ENCODE results near the gene GNB4. TPM values are rescaled to one million over a fixed set of nuclear protein-coding genes. Genes with fewer than 3 reads are reported as not detected.
A peak's percentile ranks its signal among the peaks of the same experiment; 100 is the strongest.

The GNB4 gene
- total and polyA plus RNA-seq, 9 of the 15 experiments (the other 6 are each of a cell fraction or from before 2014, with no cell fraction given): 6.8 to 36.7 (median 21.4) TPM

DNA sequence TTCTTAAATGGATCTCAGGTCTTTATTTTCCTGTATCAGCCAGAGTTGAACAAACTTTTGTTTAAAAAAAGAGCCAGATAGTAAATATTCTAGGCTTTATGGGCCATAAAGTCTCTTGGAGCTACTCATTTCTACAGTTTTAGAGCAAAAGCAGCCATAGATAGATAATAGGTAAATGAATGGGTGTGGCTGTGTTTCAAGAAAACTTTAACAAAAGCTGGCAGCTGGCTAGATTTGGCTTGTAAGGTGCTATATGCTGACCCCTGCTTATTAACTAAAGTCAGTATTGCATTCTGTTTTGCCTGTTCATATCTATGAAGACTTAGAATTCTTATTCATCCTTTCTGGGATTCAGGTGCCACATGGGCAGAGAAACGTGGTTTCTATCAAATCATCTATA lies 74.8 kb downstream of the GNB4 start:
- Histone ChIP-seq H3K27me3 (ENCODE audit: control insufficient read depth in 2 of 2, insufficient read depth in 2 of 2, low read length in 2 of 2) (no peaks in the 10 kb centered on the region), H3K4me1 (replicated peaks in 1 of 2; ENCODE audit: control insufficient read depth in 2 of 2, insufficient read depth in 2 of 2, low read length in 2 of 2) (peaks cover 4 to 17% of the 10 kb centered on the region in 2 experiments; a peak in 4 of 5 replicates), H3K9me1 (ENCODE audit: control insufficient read depth, insufficient read depth, low read length) (no peaks in the 10 kb centered on the region), H3K79me2 (ENCODE audit: control insufficient read depth, insufficient read depth, low read length) (no peaks in the 10 kb centered on the region), H3K9ac (ENCODE audit: insufficient read depth in 1 of 2, low read depth in 2 of 2, low read length in 2 of 2) (peak overlapping the region in 1 of 2 experiments; percentile 67; a peak in 2 of 4 replicates), H2AFZ (ENCODE audit: low read depth, low read length) (0 out of 2 replicates have a peak overlapping the region, but pooled peaks have one; percentile 18), H3K4me3 (no peak overlapping the region), H3K27ac (ENCODE audit: extremely low read depth, low read depth, low read length) (peak overlapping the region; percentile 73), H3K9me3 (replicated peaks; ENCODE audit: control insufficient read depth, insufficient read depth, low read depth, low read length) (no peaks in the 10 kb centered on the region), H4K20me1 (replicated peaks; ENCODE audit: control insufficient read depth, insufficient read depth, low read length) (no peaks in the 10 kb centered on the region), H3K4me2 (ENCODE audit: insufficient read depth, low read length) (peak overlapping the region; percentile 26; the same call in 1 of the 2 replicates), H3K36me3 (ENCODE audit: control insufficient read depth, insufficient read depth, low read length) (peaks cover 55% of the 10 kb centered on the region)
- ATAC-seq (peak; percentile 75), FAIRE-seq (peak; percentile 26), DNase-seq (ENCODE audit: extremely low read depth in 1 of 4, low spot score in 3 of 4) (peak in 2 of 4 experiments; percentile 21 to 68)
- intact Hi-C loops (cut with micrococcal nuclease): no loop called here
- no TSS peak for BruUV-seq (replicated peaks)
- 22% methylated on average over 1 of the region's 1 CpG for WGBS (ENCODE audit: insufficient coverage, low coverage, missing lambda C conversion rate)
- POLR2A ChIA-PET: interaction anchor here (0.8 to 1.6 kb wide), 2 partner anchors 15 to 329 kb away, joined by 3 to 5 read pairs; no protein-coding TSS in a partner anchor
- in situ Hi-C loops (cut with MboI): no loop called here
- CTCF ChIA-PET (ENCODE audit: low intra/inter-chr PET ratio): no interaction called here
- TF ChIP-seq, protein P1, sequence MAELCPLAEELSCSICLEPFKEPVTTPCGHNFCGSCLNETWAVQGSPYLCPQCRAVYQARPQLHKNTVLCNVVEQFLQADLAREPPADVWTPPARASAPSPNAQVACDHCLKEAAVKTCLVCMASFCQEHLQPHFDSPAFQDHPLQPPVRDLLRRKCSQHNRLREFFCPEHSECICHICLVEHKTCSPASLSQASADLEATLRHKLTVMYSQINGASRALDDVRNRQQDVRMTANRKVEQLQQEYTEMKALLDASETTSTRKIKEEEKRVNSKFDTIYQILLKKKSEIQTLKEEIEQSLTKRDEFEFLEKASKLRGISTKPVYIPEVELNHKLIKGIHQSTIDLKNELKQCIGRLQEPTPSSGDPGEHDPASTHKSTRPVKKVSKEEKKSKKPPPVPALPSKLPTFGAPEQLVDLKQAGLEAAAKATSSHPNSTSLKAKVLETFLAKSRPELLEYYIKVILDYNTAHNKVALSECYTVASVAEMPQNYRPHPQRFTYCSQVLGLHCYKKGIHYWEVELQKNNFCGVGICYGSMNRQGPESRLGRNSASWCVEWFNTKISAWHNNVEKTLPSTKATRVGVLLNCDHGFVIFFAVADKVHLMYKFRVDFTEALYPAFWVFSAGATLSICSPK (IDR thresholded peaks at IDR 0.05; ENCODE audit: borderline replicate concordance): no peak
- TF ChIP-seq, protein P2, sequence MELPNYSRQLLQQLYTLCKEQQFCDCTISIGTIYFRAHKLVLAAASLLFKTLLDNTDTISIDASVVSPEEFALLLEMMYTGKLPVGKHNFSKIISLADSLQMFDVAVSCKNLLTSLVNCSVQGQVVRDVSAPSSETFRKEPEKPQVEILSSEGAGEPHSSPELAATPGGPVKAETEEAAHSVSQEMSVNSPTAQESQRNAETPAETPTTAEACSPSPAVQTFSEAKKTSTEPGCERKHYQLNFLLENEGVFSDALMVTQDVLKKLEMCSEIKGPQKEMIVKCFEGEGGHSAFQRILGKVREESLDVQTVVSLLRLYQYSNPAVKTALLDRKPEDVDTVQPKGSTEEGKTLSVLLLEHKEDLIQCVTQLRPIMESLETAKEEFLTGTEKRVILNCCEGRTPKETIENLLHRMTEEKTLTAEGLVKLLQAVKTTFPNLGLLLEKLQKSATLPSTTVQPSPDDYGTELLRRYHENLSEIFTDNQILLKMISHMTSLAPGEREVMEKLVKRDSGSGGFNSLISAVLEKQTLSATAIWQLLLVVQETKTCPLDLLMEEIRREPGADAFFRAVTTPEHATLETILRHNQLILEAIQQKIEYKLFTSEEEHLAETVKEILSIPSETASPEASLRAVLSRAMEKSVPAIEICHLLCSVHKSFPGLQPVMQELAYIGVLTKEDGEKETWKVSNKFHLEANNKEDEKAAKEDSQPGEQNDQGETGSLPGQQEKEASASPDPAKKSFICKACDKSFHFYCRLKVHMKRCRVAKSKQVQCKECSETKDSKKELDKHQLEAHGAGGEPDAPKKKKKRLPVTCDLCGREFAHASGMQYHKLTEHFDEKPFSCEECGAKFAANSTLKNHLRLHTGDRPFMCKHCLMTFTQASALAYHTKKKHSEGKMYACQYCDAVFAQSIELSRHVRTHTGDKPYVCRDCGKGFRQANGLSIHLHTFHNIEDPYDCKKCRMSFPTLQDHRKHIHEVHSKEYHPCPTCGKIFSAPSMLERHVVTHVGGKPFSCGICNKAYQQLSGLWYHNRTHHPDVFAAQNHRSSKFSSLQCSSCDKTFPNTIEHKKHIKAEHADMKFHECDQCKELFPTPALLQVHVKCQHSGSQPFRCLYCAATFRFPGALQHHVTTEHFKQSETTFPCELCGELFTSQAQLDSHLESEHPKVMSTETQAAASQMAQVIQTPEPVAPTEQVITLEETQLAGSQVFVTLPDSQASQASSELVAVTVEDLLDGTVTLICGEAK (IDR thresholded peaks at IDR 0.05): peak; percentile 88
- TF ChIP-seq, protein P2 (CRISPR knock-in tag; IDR thresholded peaks at IDR 0.05): no peak
- TF ChIP-seq, protein P3, sequence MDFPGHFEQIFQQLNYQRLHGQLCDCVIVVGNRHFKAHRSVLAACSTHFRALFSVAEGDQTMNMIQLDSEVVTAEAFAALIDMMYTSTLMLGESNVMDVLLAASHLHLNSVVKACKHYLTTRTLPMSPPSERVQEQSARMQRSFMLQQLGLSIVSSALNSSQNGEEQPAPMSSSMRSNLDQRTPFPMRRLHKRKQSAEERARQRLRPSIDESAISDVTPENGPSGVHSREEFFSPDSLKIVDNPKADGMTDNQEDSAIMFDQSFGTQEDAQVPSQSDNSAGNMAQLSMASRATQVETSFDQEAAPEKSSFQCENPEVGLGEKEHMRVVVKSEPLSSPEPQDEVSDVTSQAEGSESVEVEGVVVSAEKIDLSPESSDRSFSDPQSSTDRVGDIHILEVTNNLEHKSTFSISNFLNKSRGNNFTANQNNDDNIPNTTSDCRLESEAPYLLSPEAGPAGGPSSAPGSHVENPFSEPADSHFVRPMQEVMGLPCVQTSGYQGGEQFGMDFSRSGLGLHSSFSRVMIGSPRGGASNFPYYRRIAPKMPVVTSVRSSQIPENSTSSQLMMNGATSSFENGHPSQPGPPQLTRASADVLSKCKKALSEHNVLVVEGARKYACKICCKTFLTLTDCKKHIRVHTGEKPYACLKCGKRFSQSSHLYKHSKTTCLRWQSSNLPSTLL (IDR thresholded peaks at IDR 0.05): no peak
- TF ChIP-seq BACH1 (tag; IDR thresholded peaks at IDR 0.05): no peak
- TF ChIP-seq C11orf30 (IDR thresholded peaks at IDR 0.05; ENCODE audit: low read depth): peak; percentile 14; the same call in 1 of the 2 replicates
- no peak for TF ChIP-seq PML (IDR thresholded peaks at IDR 0.05; ENCODE audit: low read length)

All from K562 (cell line).